OCI-LY1 (cell line): ENCODE measurements around the gene OXTR.

Experiments
- EZH2 ChIP-seq: fragments of 200-600 bp; sonication (generic), shearing (Covaris generic); IDR thresholded peaks from 2 replicates; pipeline ENCODE4 v1.8.0; 2017; ENCODE audit warnings: borderline replicate concordance, mixed run types, mild to moderate bottlenecking, antibody characterized with exemption, low read length, moderate library complexity, mixed read lengths
- TF ChIP-seq, protein P1 (sequence below): fragments of 200-600 bp; sonication (generic), shearing (Covaris generic); IDR thresholded peaks from 2 replicates; pipeline ENCODE4 v1.5.1; 2017; ENCODE audit warnings: mild to moderate bottlenecking, antibody characterized with exemption, low read length, moderate library complexity, mixed read lengths

DNA sequence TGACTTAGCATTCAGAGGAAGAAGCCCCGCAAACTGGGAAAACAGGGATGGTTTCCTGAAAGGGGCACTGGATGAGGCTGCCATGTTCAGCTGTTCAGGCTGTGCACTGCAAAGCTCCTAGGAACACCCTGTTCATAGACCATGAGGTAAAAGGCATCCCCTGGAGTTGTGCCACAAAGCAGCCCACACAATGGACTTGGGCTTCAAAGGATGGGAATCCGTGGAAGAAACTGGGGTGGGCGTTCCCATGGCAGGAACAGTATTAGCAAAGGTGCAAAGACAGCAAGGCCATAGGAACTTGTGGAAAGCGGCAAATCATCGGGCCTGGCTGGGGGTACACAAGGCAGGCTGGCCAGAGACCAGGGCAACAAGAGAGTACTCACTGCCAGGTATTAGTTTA lies 8.9 kb downstream of the OXTR start:
- TF ChIP-seq, protein P1, sequence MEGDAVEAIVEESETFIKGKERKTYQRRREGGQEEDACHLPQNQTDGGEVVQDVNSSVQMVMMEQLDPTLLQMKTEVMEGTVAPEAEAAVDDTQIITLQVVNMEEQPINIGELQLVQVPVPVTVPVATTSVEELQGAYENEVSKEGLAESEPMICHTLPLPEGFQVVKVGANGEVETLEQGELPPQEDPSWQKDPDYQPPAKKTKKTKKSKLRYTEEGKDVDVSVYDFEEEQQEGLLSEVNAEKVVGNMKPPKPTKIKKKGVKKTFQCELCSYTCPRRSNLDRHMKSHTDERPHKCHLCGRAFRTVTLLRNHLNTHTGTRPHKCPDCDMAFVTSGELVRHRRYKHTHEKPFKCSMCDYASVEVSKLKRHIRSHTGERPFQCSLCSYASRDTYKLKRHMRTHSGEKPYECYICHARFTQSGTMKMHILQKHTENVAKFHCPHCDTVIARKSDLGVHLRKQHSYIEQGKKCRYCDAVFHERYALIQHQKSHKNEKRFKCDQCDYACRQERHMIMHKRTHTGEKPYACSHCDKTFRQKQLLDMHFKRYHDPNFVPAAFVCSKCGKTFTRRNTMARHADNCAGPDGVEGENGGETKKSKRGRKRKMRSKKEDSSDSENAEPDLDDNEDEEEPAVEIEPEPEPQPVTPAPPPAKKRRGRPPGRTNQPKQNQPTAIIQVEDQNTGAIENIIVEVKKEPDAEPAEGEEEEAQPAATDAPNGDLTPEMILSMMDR: no peak
- no peak for TF ChIP-seq EZH2
